Ovary (tissue), 3 donors: Measurements from ENCODE around the gene ALOX12B.

Source experiments
- CTCF ChIP-seq, 3 donors: fragments of 450-650 bp in 2 of 3; fragments of 200-600 bp in 1 of 3; IDR thresholded peaks; one replicate each; pipeline versions ENCODE4 v1.5.1 to v1.8.0; 2016 to 2022; ENCODE audit warnings: antibody characterized with exemption in 3 of 3, mild to moderate bottlenecking in 1 of 3
- EP300 ChIP-seq: sonication (generic); formaldehyde crosslinking; IDR thresholded peaks from one replicate; pipeline ENCODE4 v1.6.1; 2017; ENCODE audit warnings: antibody characterized with exemption
- POLR2A ChIP-seq: fragments of 450-650 bp; IDR thresholded peaks from one replicate; pipeline ENCODE4 v1.6.1; 2017; ENCODE audit warnings: antibody characterized with exemption, mild to moderate bottlenecking, moderate library complexity
- donor health status: DM: no; HTN: no; CAD: no.

GRCh38 chr17:8082292-8082691 lies 5.2 kb downstream of the ALOX12B start:
- TF ChIP-seq CTCF (IDR thresholded peaks at IDR 0.05) = no peak
- TF ChIP-seq POLR2A = no peak
- no peak for TF ChIP-seq EP300
